Common myeloid progenitor, CD34-positive (primary cell): ENCODE data around the gene C2orf49.
A peak's percentile ranks its signal among the peaks of the same experiment; 100 is the strongest.

Experiments used
- CTCF ChIA-PET: fragments of 350-600 bp; sonication (Branson Sonifier 250); formaldehyde crosslinking; loops from one replicate; lab custom pipeline; 2021; ENCODE audit warnings: antibody characterized with exemption; lab: Charles Lee
- POLR2A ChIA-PET: fragments of 350-600 bp; sonication (Branson Sonifier 250); formaldehyde crosslinking; loops from one replicate; lab custom pipeline; 2021; ENCODE audit warnings: antibody characterized with exemption; lab: Charles Lee
- DNase-seq, 3 donors: peaks; one replicate each; pipeline versions ENCODE4 v3.0.0 to v3.0.0-alpha.2; 2013
- H3K27ac ChIP-seq, 2 experiments: 1 replicate in 1 of 2; 2 replicates in 1 of 2; pipeline ENCODE4 v1.7.0; 2013; ENCODE audit warnings: inconsistent platforms in 2 of 2, low read length in 2 of 2, mild to moderate bottlenecking in 2 of 2, low read depth in 1 of 2, moderate library complexity in 1 of 2; ENCODE audit not compliant: severe bottlenecking in 2 of 2, insufficient read depth in 1 of 2, poor library complexity in 1 of 2
- H3K27me3 ChIP-seq, 5 experiments: replicated peaks in 2 of 5; 1 replicate in 3 of 5; 2 replicates in 2 of 5; pipeline versions ENCODE4 v1.6.1 to v1.7.0; 2013; ENCODE audit warnings: low read length in 4 of 5, mild to moderate bottlenecking in 2 of 5, moderate library complexity in 2 of 5, inconsistent platforms in 1 of 5; ENCODE audit not compliant: insufficient read depth in 5 of 5, control insufficient read depth in 4 of 5
- H3K36me3 ChIP-seq, 4 experiments: 1 replicate in 2 of 4; 2 replicates in 2 of 4; pipeline versions ENCODE4 v1.6.1 to v1.7.0; 2013; ENCODE audit warnings: low read length in 3 of 4, control low read depth in 1 of 4, mild to moderate bottlenecking in 1 of 4; ENCODE audit not compliant: control insufficient read depth in 4 of 4, insufficient read depth in 4 of 4
- H3K4me1 ChIP-seq, 4 experiments: 1 replicate in 3 of 4; 2 replicates in 1 of 4; pipeline versions ENCODE4 v1.6.1 to v1.7.1; 2013; ENCODE audit warnings: low read length in 3 of 4, mild to moderate bottlenecking in 3 of 4, control low read depth in 1 of 4, inconsistent platforms in 1 of 4, moderate library complexity in 1 of 4; ENCODE audit not compliant: control insufficient read depth in 4 of 4, insufficient read depth in 4 of 4; ENCODE audit errors: control extremely low read depth in 1 of 4
- H3K4me3 ChIP-seq, 7 experiments: 1 replicate in 4 of 7; 2 replicates in 3 of 7; pipeline versions ENCODE4 v1.5.1 to v1.7.0; 2013; ENCODE audit warnings: mild to moderate bottlenecking in 7 of 7, low read length in 6 of 7, moderate library complexity in 6 of 7, inconsistent platforms in 2 of 7, low read depth in 2 of 7, control low read depth in 1 of 7; ENCODE audit not compliant: insufficient read depth in 4 of 7, control insufficient read depth in 1 of 7; ENCODE audit errors: extremely low read depth in 1 of 7
- H3K9me3 ChIP-seq, 5 experiments: 1 replicate in 4 of 5; 2 replicates in 1 of 5; pipeline versions ENCODE4 v1.6.1 to v1.7.1; 2013; ENCODE audit warnings: low read length in 4 of 5, mild to moderate bottlenecking in 2 of 5, inconsistent platforms in 1 of 5, low read depth in 1 of 5, moderate library complexity in 1 of 5; ENCODE audit not compliant: control insufficient read depth in 4 of 5, insufficient read depth in 2 of 5; ENCODE audit errors: control extremely low read depth in 1 of 5
- WGBS: methylation state at CpG from one replicate; pipeline ENCODE4 v1.1.5; 2013; ENCODE audit not compliant: insufficient coverage; 5-methylcytosine and 5-hydroxymethylcytosine counted together

Gene C2orf49

GRCh38 chr2:105383432-105384166 lies 46.3 kb downstream of the C2orf49 start:
- DNase-seq: peak in 2 of 3 donors; percentile 61 to 66
- 39% methylated on average over 5 of the region's 8 CpGs for WGBS
- peak overlapping the region in 3 of 7 experiments; percentile 1 to 35 (median 8) for H3K4me3 ChIP-seq
- H3K27ac ChIP-seq: peak overlapping the region in 1 of 2 experiments; percentile 17
- H3K9me3 ChIP-seq: no peaks in the 10 kb centered on the region
- H3K27me3 ChIP-seq: no peaks in the 10 kb centered on the region
- ChIA-PET CTCF (interaction anchor here (1.0 to 3.3 kb wide), 6 partner anchors 10 to 137 kb away, joined by 3 to 22 read pairs (median 4); no protein-coding TSS in a partner anchor), POLR2A (no interaction called here)
- peaks cover 16 to 74% (median 33%) of the 10 kb centered on the region in 4 experiments for H3K4me1 ChIP-seq
- H3K36me3 ChIP-seq: peaks cover 0 to 5% (median 1%) of the 10 kb centered on the region in 4 experiments

- ChIA-PET POLR2A (no interaction called here), CTCF (interaction anchor here (0.9 to 3.3 kb wide), 10 partner anchors 9 to 137 kb away, joined by 3 to 22 read pairs (median 4); no protein-coding TSS in a partner anchor)
- peaks cover 0 to 5% (median 1%) of the 10 kb centered on the region in 4 experiments for H3K36me3 ChIP-seq
These were observed 46.9 kb downstream of the C2orf49 start for GRCh38 chr2:105384216-105384615.

GRCh38 chr2:105384861-105385260 lies 47.5 kb downstream of the C2orf49 start:
- no peaks in the 10 kb centered on the region for H3K27me3 ChIP-seq
- H3K4me3 ChIP-seq: no peak overlapping the region
- H3K36me3 ChIP-seq: peaks cover 0 to 5% (median 1%) of the 10 kb centered on the region in 4 experiments
- H3K27ac ChIP-seq: no peak overlapping the region
- H3K4me1 ChIP-seq: peaks cover 16 to 62% (median 28%) of the 10 kb centered on the region in 4 experiments
- ChIA-PET POLR2A (no interaction called here), CTCF (interaction anchor here (0.8 to 3.3 kb wide), 9 partner anchors 9 to 137 kb away, joined by 3 to 22 read pairs (median 3); no protein-coding TSS in a partner anchor)
- WGBS: 97% methylated on average over 5 of the region's 5 CpGs
- no peaks in the 10 kb centered on the region for H3K9me3 ChIP-seq
- no peak for DNase-seq

More at GRCh38 chr2:105384216-105384615, 46.9 kb downstream of the C2orf49 start:
- Histone ChIP-seq H3K27me3 (no peaks in the 10 kb centered on the region), H3K4me3 (no peak overlapping the region), H3K9me3 (no peaks in the 10 kb centered on the region), H3K4me1 (peaks cover 16 to 69% (median 33%) of the 10 kb centered on the region in 4 experiments), H3K27ac (peak overlapping the region in 1 of 2 experiments; percentile 29)
- peak in 1 of 3 donors; percentile 51 for DNase-seq
- WGBS: 48% methylated on average over 6 of the region's 7 CpGs

GRCh38 chr2:105385731-105386540 lies 48.6 kb downstream of the C2orf49 start:
- CTCF ChIA-PET: interaction anchor here (0.8 to 3.3 kb wide), 6 partner anchors 8 to 159 kb away, joined by 3 to 22 read pairs (median 3); no protein-coding TSS in a partner anchor
- WGBS: 81% methylated on average over 18 of the region's 20 CpGs
- POLR2A ChIA-PET: interaction anchor here (0.6 to 0.7 kb wide), 2 partner anchors 11 to 1189 kb away, joined by 3 read pairs; no protein-coding TSS in a partner anchor
- no peak overlapping the region for H3K4me3 ChIP-seq
- DNase-seq: peak in 2 of 3 donors; percentile 66 to 83
- no peaks in the 10 kb centered on the region for H3K27me3 ChIP-seq
- H3K4me1 ChIP-seq: peaks cover 11 to 52% (median 20%) of the 10 kb centered on the region in 4 experiments
- peaks cover 0 to 5% (median 1%) of the 10 kb centered on the region in 4 experiments for H3K36me3 ChIP-seq
- H3K27ac ChIP-seq: no peak overlapping the region
- H3K9me3 ChIP-seq: no peaks in the 10 kb centered on the region

- no peaks in the 10 kb centered on the region for H3K9me3 ChIP-seq
- H3K4me1 ChIP-seq: peaks cover 11 to 39% (median 16%) of the 10 kb centered on the region in 4 experiments
- no peak overlapping the region for H3K4me3 ChIP-seq
- POLR2A ChIA-PET: no interaction called here
- peaks cover 0 to 5% (median 1%) of the 10 kb centered on the region in 4 experiments for H3K36me3 ChIP-seq
- 100% methylated on average over 1 of the region's 4 CpGs for WGBS
- CTCF ChIA-PET: interaction anchor here (1.1 to 1.6 kb wide), 3 partner anchors 8 to 158 kb away, joined by 3 to 5 read pairs (median 3); no protein-coding TSS in a partner anchor
- no peak for DNase-seq
- H3K27ac ChIP-seq: no peak overlapping the region
- H3K27me3 ChIP-seq: no peaks in the 10 kb centered on the region
These were observed 49.9 kb downstream of the C2orf49 start for GRCh38 chr2:105387225-105387624.

- no peaks in the 10 kb centered on the region for H3K27me3 ChIP-seq
- H3K9me3 ChIP-seq: no peaks in the 10 kb centered on the region
- CTCF ChIA-PET: interaction anchor here (0.6 to 1.3 kb wide), 5 partner anchors 15 to 457 kb away, joined by 3 to 4 read pairs (median 3); no protein-coding TSS in a partner anchor
- no peak for DNase-seq
- peaks cover 0 to 5% (median 1%) of the 10 kb centered on the region in 4 experiments for H3K36me3 ChIP-seq
- POLR2A ChIA-PET: interaction anchor here (0.6 kb wide), 1 partner anchor 43 kb away, joined by 3 read pairs; no protein-coding TSS in a partner anchor
- H3K4me3 ChIP-seq: no peak overlapping the region
- 95% methylated on average over 6 of the region's 8 CpGs for WGBS
- peaks cover 2 to 23% (median 4%) of the 10 kb centered on the region in 4 experiments for H3K4me1 ChIP-seq
- no peak overlapping the region for H3K27ac ChIP-seq
These were observed 51.6 kb downstream of the C2orf49 start for GRCh38 chr2:105388971-105389381.
